Measurements from ENCODE around the gene CUX1. TPM values are rescaled to one million over a fixed set of nuclear protein-coding genes. Genes with fewer than 3 reads are reported as not detected.

CUX1 gene
- polyA plus RNA-seq, 1 experiment: 29.7 TPM

DNA sequence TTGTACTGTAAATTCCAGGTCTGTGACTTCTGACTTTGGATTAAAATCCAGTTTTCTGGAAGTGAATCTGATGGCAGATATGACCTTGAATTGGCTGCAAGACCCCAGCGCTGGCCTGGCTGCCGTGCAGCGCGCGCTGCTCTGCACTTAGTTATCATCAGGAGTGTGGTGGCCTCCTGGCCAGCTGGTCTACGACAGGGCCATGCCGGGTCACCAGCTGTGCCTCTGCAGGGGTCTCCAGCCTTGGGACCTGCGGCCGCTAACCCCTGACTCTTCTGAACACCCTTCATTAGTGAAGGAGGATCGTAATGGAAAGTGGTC is 278.5 kb downstream of the CUX1 start:
- Histone ChIP-seq H3K9me3 (ENCODE audit: control insufficient read depth, insufficient read depth, low read length) (no peaks in the 10 kb centered on the region), H3K27ac (ENCODE audit: low read depth, low read length) (no peak overlapping the region), H3K27me3 (ENCODE audit: control insufficient read depth, insufficient read depth, low read length) (no peaks in the 10 kb centered on the region), H3K4me3 (ENCODE audit: low read depth, low read length) (no peak overlapping the region)
- POLR2A ChIA-PET: no interaction called here
- CTCF ChIA-PET: no interaction called here
- DNase-seq (ENCODE audit: low read depth, low spot score): no peak
- TF ChIP-seq CTCF (IDR thresholded peaks at IDR 0.05; ENCODE audit: low read depth, low read length): no peak

GRCh38 chr7:102096706-102097427 is 279.4 kb downstream of the CUX1 start:
- no peak for TF ChIP-seq CTCF (IDR thresholded peaks at IDR 0.05; ENCODE audit: low read depth, low read length)
- Histone ChIP-seq H3K27ac (ENCODE audit: low read depth, low read length) (no peak overlapping the region), H3K27me3 (ENCODE audit: control insufficient read depth, insufficient read depth, low read length) (no peaks in the 10 kb centered on the region), H3K4me3 (ENCODE audit: low read depth, low read length) (no peak overlapping the region), H3K9me3 (ENCODE audit: control insufficient read depth, insufficient read depth, low read length) (no peaks in the 10 kb centered on the region)
- ChIA-PET POLR2A (no interaction called here), CTCF (interaction anchor here (1.0 kb wide), 1 partner anchor 241 kb away, joined by 3 read pairs; no protein-coding TSS in a partner anchor)
- no peak for DNase-seq (ENCODE audit: low read depth, low spot score)

DNA sequence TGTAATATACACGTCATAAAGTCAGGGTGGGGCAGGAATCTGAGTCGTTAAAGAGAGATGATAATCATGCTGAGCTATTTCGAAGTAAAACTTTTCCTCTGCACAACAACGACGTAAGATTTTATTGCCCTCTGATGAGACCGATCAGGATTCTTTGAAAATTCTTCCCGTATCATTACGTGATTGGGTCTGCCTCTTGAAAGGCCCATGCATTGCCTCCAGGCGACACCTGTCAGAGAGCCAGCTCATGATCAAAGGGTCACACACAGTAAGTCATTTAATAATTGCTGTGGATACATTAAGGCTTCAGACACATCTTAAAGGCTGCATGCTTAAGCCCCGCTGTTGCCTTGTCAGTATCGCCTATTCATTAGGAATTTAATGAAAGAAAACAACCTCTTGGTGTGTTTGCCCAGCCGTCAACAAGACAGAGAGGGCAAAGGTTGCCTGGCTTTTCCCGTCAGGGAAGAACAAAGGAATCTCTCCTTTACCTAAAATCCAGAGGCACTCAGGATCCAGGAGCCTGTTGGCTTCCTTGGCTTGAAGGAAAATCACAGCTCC is 280.3 kb downstream of the CUX1 start:
- Histone ChIP-seq H3K27ac (ENCODE audit: low read depth, low read length) (no peak overlapping the region), H3K4me3 (ENCODE audit: low read depth, low read length) (no peak overlapping the region), H3K9me3 (ENCODE audit: control insufficient read depth, insufficient read depth, low read length) (no peaks in the 10 kb centered on the region), H3K27me3 (ENCODE audit: control insufficient read depth, insufficient read depth, low read length) (no peaks in the 10 kb centered on the region)
- POLR2A ChIA-PET: no interaction called here
- TF ChIP-seq CTCF (IDR thresholded peaks at IDR 0.05; ENCODE audit: low read depth, low read length): no peak
- no peak for DNase-seq (ENCODE audit: low read depth, low spot score)
- CTCF ChIA-PET: interaction anchor here (1.0 kb wide), 1 partner anchor 242 kb away, joined by 3 read pairs; no protein-coding TSS in a partner anchor

DNA sequence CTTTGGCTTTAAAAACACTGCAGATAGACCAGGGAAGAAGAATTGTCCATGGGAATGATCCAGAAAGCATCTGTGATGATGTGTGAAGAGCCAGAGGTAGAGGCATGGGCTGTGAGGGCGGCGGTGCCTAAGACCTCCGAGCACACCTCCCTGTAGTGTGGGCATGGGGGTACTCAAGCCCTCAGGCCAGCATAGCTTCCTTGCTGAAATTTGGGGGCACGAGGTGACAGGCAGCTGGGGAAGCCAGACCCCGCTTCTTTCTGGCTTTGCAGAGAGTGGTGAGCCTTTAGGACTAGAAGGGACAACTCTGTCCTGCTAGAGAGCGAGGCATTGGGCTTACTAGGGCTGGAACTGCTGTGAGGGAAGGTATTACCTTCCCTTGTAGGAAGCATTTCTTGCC is 281.6 kb downstream of the CUX1 start:
- Histone ChIP-seq H3K9me3 (ENCODE audit: control insufficient read depth, insufficient read depth, low read length) (no peaks in the 10 kb centered on the region), H3K27me3 (ENCODE audit: control insufficient read depth, insufficient read depth, low read length) (no peaks in the 10 kb centered on the region), H3K4me3 (ENCODE audit: low read depth, low read length) (no peak overlapping the region), H3K27ac (ENCODE audit: low read depth, low read length) (no peak overlapping the region)
- DNase-seq (ENCODE audit: low read depth, low spot score): no peak
- TF ChIP-seq CTCF (IDR thresholded peaks at IDR 0.05; ENCODE audit: low read depth, low read length): no peak
- CTCF ChIA-PET: no interaction called here
- POLR2A ChIA-PET: no interaction called here

DNA sequence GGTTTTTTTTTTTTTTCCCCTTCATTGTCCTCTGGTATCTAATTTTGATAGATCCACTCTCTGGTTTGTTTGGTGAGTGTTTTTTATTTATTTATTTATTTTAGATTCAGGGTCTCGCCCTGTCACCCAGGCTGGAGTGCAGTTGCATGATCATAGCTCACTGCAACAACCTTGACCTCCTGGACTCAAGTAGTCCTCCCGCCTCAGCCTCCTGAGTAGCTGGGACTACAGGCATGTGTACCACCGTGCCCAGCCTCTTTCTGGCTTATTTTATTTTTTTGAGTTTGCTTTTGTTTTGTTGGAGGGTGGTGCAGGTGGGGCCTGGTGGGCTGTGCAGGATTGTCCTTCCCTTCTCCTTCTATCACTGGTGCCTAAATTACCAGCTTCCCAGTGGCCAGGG is 282.0 kb downstream of the CUX1 start:
- DNase-seq (ENCODE audit: low read depth, low spot score): no peak
- ChIA-PET POLR2A (no interaction called here), CTCF (interaction anchor here (0.5 kb wide), 1 partner anchor 955 kb away, joined by 3 read pairs; no protein-coding TSS in a partner anchor)
- H3K27me3 ChIP-seq (ENCODE audit: control insufficient read depth, insufficient read depth, low read length): no peaks in the 10 kb centered on the region
- H3K4me3 ChIP-seq (ENCODE audit: low read depth, low read length): no peak overlapping the region
- H3K9me3 ChIP-seq (ENCODE audit: control insufficient read depth, insufficient read depth, low read length): no peaks in the 10 kb centered on the region
- no peak overlapping the region for H3K27ac ChIP-seq (ENCODE audit: low read depth, low read length)
- no peak for TF ChIP-seq CTCF (IDR thresholded peaks at IDR 0.05; ENCODE audit: low read depth, low read length)

Measured in AG04450 (cell line).